HG03064 (cell line): ENCODE measurements around the gene PHF2.

Experiments used
- ATAC-seq: cut with Tn5 transposase; IDR thresholded peaks from one replicate; pipeline ENCODE4 v1.9.1; 2021; ENCODE audit warnings: low read depth; ENCODE audit not compliant: unreplicated experiment

The PHF2 gene

GRCh38 chr9:93576258-93577077 lies at the start of gene PHF2:
TSS of gene PHF2 (plus strand) at chr9:93576584. CDS start at chr9:93576774, 190 bp downstream.
- no peak for ATAC-seq

- no peak for ATAC-seq
These were observed 45.0 kb upstream of the PHF2 start for GRCh38 chr9:93531374-93531773.

- no peak for ATAC-seq
These were observed 44.2 kb upstream of the PHF2 start for GRCh38 chr9:93532141-93532540.

GRCh38 chr9:93533863-93534262 lies 42.5 kb upstream of the PHF2 start:
- no peak for ATAC-seq

GRCh38 chr9:93536167-93536566 lies 40.2 kb upstream of the PHF2 start:
- ATAC-seq = no peak

- ATAC-seq = no peak
These were observed 39.5 kb upstream of the PHF2 start for GRCh38 chr9:93536874-93537273.

- no peak for ATAC-seq
These were observed 36.1 kb upstream of the PHF2 start for GRCh38 chr9:93540305-93540704.

- ATAC-seq = no peak
These were observed 35.4 kb upstream of the PHF2 start for GRCh38 chr9:93541005-93541404.

GRCh38 chr9:93541581-93542349 lies 34.6 kb upstream of the PHF2 start:
- no peak for ATAC-seq

- ATAC-seq = no peak
These were observed 33.3 kb upstream of the PHF2 start for GRCh38 chr9:93543117-93543516.

- no peak for ATAC-seq
These were observed 30.0 kb upstream of the PHF2 start for GRCh38 chr9:93546356-93546755.

GRCh38 chr9:93549611-93550010 lies 26.8 kb upstream of the PHF2 start:
- no peak for ATAC-seq

- ATAC-seq = no peak
These were observed 23.5 kb upstream of the PHF2 start for GRCh38 chr9:93552923-93553322.

GRCh38 chr9:93555370-93555769 lies 21.0 kb upstream of the PHF2 start:
- ATAC-seq = no peak

- no peak for ATAC-seq
These were observed 18.8 kb upstream of the PHF2 start for GRCh38 chr9:93557366-93558137.

- no peak for ATAC-seq
These were observed 17.9 kb upstream of the PHF2 start for GRCh38 chr9:93558503-93558902.

GRCh38 chr9:93560991-93561390 lies 15.4 kb upstream of the PHF2 start:
- no peak for ATAC-seq

GRCh38 chr9:93562157-93562556 lies 14.2 kb upstream of the PHF2 start:
- ATAC-seq = no peak

GRCh38 chr9:93565089-93565488 lies 11.3 kb upstream of the PHF2 start:
- ATAC-seq = no peak

GRCh38 chr9:93566408-93567270 lies 9.7 kb upstream of the PHF2 start:
- peak; percentile 85 for ATAC-seq
